Nephron progenitor cell (in vitro differentiated cells): Measurements from ENCODE around the gene VENTX.
A peak's percentile ranks its signal among the peaks of the same experiment; 100 is the strongest.

Source experiments
- DNase-seq: peaks from one replicate; pipeline ENCODE4 v3.0.0; 2021
- H3K27ac Mint-ChIP-seq: 2 replicates; pipeline ENCODE4 v1.8.0; 2021; ENCODE audit warnings: mild to moderate bottlenecking, moderate library complexity, mixed read lengths
- H3K27me3 Mint-ChIP-seq: 2 replicates; pipeline ENCODE4 v1.8.0; 2021; ENCODE audit warnings: mild to moderate bottlenecking, low read depth, mixed read lengths; ENCODE audit not compliant: poor library complexity
- H3K36me3 Mint-ChIP-seq: 2 replicates; pipeline ENCODE4 v1.8.0; 2021; ENCODE audit warnings: low read depth, mixed read lengths
- H3K4me1 Mint-ChIP-seq: 2 replicates; pipeline ENCODE4 v1.8.0; 2021; ENCODE audit warnings: mixed read lengths
- H3K4me3 Mint-ChIP-seq: 2 replicates; pipeline ENCODE4 v1.8.0; 2021; ENCODE audit warnings: mild to moderate bottlenecking, moderate library complexity, mixed read lengths
- H3K9me3 Mint-ChIP-seq: 2 replicates; pipeline ENCODE4 v1.8.0; 2021; ENCODE audit warnings: mild to moderate bottlenecking, moderate library complexity, mixed read lengths
- TF ChIP-seq, protein P1 (sequence below): fragments of 200-600 bp; sonication (generic); IDR thresholded peaks from 2 replicates; pipeline ENCODE4 v1.5.0; 2021; ENCODE audit warnings: antibody characterized with exemption

Gene VENTX

DNA sequence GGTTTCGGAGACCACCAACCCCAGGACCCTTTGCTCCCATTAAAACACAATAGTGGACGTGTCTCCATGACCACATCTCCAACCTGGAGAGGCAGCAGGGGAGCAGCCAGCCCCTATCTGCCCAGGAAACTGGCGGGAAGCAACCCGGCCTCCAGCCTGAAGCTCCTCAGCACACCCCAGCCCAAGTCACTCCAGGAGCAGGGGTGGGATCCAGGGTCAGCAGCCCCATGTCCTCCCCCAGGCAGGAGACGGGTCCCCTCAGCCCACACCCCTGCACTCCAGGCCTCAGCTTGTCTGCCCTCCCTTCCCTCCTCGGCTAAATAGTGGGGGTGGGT lies 38.4 kb downstream of the VENTX start:
- H3K4me1 Mint-ChIP-seq: peaks cover 35% of the 10 kb centered on the region
- TF ChIP-seq, protein P1, sequence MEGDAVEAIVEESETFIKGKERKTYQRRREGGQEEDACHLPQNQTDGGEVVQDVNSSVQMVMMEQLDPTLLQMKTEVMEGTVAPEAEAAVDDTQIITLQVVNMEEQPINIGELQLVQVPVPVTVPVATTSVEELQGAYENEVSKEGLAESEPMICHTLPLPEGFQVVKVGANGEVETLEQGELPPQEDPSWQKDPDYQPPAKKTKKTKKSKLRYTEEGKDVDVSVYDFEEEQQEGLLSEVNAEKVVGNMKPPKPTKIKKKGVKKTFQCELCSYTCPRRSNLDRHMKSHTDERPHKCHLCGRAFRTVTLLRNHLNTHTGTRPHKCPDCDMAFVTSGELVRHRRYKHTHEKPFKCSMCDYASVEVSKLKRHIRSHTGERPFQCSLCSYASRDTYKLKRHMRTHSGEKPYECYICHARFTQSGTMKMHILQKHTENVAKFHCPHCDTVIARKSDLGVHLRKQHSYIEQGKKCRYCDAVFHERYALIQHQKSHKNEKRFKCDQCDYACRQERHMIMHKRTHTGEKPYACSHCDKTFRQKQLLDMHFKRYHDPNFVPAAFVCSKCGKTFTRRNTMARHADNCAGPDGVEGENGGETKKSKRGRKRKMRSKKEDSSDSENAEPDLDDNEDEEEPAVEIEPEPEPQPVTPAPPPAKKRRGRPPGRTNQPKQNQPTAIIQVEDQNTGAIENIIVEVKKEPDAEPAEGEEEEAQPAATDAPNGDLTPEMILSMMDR: no peak
- DNase-seq: no peak
- peak overlapping the region; percentile 5 for H3K4me3 Mint-ChIP-seq
- no peak overlapping the region for H3K27ac Mint-ChIP-seq
- no peaks in the 10 kb centered on the region for H3K9me3 Mint-ChIP-seq
- peaks cover 13% of the 10 kb centered on the region for H3K27me3 Mint-ChIP-seq
- no peaks in the 10 kb centered on the region for H3K36me3 Mint-ChIP-seq

DNA sequence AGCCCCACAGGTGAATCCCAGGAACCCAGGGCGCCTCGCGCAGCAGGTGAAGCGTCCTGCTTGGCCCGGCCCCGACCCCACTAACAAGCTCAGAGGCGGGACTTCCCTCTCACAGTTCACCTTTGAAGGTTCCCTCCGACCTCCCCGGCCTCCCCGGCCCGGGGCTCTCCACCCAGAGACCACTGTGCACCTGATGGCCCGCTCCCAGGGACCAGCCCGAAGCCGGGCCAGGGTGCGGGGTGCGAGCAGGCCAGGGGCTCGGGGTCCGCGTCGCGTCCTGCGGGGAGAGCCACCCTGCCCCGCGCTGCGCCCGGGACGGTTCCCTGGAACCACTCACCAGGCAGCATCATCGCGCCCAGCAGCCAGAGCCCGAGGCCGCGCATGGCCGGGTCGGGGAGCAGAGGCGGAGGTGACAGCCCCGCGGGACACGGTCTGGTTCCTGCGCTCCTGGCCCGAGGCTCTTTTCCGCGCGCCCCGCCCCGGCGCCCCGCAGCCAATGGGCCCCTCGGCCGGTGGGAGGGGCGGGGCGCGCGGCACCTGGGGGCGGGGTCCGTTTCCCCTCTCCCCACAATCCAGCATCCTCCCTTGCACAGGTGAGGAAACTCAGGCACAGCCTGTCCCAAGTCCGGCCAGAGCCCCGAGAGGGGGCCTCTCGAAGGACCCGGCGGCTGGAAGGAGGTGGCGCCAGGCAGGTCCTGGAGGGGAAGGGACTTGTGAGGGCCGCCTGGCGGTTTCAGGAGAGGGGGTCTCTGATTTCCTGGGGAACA lies 39.0 kb downstream of the VENTX start, which contains the start of gene ADAM8:
Gene ADAM8, minus strand, starts transcription at position 434 of the 767 bp plus-strand sequence. Its CDS starts 51 bp downstream, at position 383.
- peak within 1 kb of the TSS; percentile 5 for H3K4me3 Mint-ChIP-seq

DNA sequence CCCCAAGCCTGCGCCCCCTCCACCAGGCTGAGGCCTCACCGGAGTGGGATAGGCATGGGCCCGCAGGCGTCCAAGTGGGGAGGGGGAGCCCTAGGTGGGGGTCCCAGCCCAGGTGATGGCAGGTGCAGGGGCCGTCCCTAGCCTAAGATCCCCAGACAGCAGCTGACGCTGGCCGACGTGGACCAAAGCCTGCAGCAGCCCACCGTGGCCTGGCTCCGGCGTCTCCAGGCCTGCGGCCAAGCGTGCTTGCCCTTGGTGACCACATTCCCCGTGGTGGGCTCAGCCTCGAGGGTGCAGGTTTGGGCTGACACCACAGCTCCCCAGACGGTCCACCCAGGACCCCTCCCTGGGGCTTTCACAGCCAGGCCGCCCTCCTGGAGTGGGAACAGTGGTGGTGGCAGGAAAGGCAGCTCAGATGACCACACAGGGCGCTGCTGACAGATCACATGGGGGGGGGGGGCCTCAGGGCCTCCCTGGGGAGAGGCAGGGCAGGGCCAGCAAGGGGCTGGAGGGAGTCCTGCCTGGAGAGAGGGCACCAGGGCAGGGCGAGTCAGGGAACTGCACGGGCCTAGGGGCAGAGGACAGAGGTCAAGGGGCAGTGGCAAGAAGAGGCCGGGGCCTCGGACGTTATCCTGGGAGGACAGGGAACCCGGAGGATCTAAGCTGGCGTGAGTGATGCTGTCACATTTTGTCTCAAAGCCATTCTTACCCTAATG lies 39.8 kb downstream of the VENTX start:
- Mint-ChIP-seq H3K9me3 (no peaks in the 10 kb centered on the region), H3K27ac (no peak overlapping the region), H3K4me3 (no peak overlapping the region), H3K27me3 (peaks cover 13% of the 10 kb centered on the region), H3K4me1 (peaks cover 35% of the 10 kb centered on the region), H3K36me3 (peaks cover 8% of the 10 kb centered on the region)
- DNase-seq: no peak
- TF ChIP-seq, protein P1: no peak

More for the DNA sequence above, 39.0 kb downstream of the VENTX start, which contains the start of gene ADAM8:
- Mint-ChIP-seq H3K27ac (no peak within 1 kb of the TSS), H3K36me3 (no peaks in the 10 kb centered on the region), H3K4me1 (peaks cover 35% of the 10 kb centered on the region), H3K27me3 (peaks cover 13% of the 10 kb centered on the region), H3K9me3 (no peaks in the 10 kb centered on the region)
- DNase-seq: peak; percentile 84
- TF ChIP-seq, protein P1: no peak

DNA sequence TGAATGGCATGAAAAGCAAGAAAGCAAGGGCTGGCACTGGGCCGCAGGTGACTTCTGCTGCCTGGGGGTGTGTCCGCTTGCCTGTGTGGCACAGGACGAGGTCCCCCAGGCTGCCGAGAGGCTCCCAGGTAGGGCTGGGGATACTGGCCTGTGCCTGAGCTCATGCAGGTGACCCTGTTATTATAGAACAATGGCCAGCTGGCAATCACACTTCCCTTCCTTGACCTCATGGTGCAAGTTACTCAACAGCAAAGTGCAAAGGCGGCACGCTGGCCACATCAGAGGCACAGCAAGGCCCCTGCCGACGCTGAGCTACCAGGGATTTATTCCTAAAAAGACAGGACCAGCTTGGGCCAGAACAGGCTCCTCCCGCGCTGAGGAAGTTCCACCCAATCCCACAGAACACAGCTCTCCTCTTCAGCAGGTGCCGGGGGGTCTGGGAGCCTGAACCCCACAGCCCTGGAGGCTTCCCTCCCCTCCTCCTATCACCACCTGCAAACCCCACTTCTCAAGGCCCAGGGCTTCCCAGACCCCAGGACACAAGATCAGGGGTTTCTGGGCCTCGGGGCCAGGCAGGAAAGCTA lies 40.4 kb downstream of the VENTX start:
- Mint-ChIP-seq H3K27me3 (peaks cover 13% of the 10 kb centered on the region), H3K27ac (peak overlapping the region; percentile 77), H3K36me3 (peaks cover 11% of the 10 kb centered on the region), H3K4me3 (peak overlapping the region; percentile 64), H3K9me3 (no peaks in the 10 kb centered on the region), H3K4me1 (peaks cover 35% of the 10 kb centered on the region)
- DNase-seq: no peak
- TF ChIP-seq, protein P1: no peak

DNA sequence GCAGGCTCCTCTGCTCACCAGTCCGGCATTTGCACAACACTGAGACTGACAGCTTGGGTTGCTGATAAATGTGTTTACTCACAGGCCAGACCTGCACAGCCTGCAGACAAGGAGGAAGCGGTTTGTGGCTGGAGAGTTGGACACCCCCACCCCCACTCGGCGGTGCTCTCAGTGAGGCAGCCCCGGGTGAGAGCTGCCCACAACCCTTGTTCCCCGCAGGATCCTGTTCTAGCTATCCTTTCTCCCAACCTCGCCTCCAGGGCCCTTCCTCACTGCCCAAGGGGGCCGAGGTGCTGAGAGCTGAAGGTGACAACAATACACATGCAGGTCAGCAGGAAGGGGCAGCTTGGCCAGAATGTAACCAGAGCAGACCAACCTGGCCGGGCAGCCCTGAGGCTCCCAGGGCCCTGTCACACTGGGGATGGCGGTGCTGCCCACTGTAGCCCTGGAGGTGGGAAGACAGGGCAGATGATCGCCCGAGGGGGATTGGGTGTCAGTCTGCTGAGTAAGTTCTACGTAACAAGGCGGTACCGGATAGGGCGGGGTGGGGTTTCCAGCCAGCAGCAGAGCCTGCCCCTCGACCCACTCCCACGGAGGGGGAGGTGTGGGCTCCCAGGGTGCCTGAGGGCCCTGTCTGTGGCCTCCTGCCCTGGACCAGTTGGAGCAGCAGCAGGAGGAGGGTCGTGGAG lies 41.1 kb downstream of the VENTX start:
- H3K9me3 Mint-ChIP-seq: no peaks in the 10 kb centered on the region
- peak overlapping the region; percentile 64 for H3K4me3 Mint-ChIP-seq
- peak overlapping the region; percentile 77 for H3K27ac Mint-ChIP-seq

More for the DNA sequence above, 41.1 kb downstream of the VENTX start:
- DNase-seq: peak; percentile 46
- TF ChIP-seq, protein P1: no peak
- H3K4me1 Mint-ChIP-seq: peaks cover 35% of the 10 kb centered on the region
- peaks cover 13% of the 10 kb centered on the region for H3K27me3 Mint-ChIP-seq
- peaks cover 13% of the 10 kb centered on the region for H3K36me3 Mint-ChIP-seq
